SK-N-MC (cell line): ENCODE results near the gene NECAB2.

Experiments used
- EZH2 ChIP-seq: fragments of 200-600 bp; sonication (generic); IDR thresholded peaks from one replicate; pipeline ENCODE4 v1.6.1; 2017; ENCODE audit warnings: antibody characterized with exemption
- FOXP2 ChIP-seq: optimal IDR thresholded peaks from 2 replicates; pipeline ENCODE3; 2011; ENCODE audit warnings: mild to moderate bottlenecking, moderate library complexity; ENCODE audit not compliant: insufficient read depth; ENCODE audit errors: extremely low read length, control extremely low read depth
- POLR2AphosphoS5 ChIP-seq: IDR thresholded peaks from 2 replicates; pipeline ENCODE4 v1.6.1; 2012; ENCODE audit warnings: mild to moderate bottlenecking, low read depth, low read length, borderline replicate concordance

GRCh38 chr16:83942815-83943515, 25.1 kb upstream of the NECAB2 start:
- TF ChIP-seq POLR2AphosphoS5: no peak
- no peak for TF ChIP-seq EZH2
- TF ChIP-seq FOXP2: no peak
